Glomerular endothelial cell (primary cell): Measurements from ENCODE around the gene TBC1D3I. TPM values are rescaled to one million over a fixed set of nuclear protein-coding genes. Genes with fewer than 3 reads are reported as not detected.
"Not testable (repeated sequence)": the region's sequence is repeated elsewhere in the genome, so short reads cannot be mapped to it uniquely, and the experiment has no call there.

Experiments used
- DNase-seq: peaks from one replicate; pipeline ENCODE4 v3.0.0-alpha.2; 2011; ENCODE audit warnings: low read depth, low spot score; ENCODE audit errors: extremely low read depth
- total RNA-seq: library from RNA; depleted of rRNA; stranded (reverse); fragments of >200 nt; gene quantifications from 2 replicates; pipeline ENCODE4 v1.2.3, GENCODE V29; 2015

The TBC1D3I gene
- total RNA-seq = 1.5 and 1.6 TPM in 2 replicates

- DNase-seq = not testable (repeated sequence)
These were observed at the start of gene TBC1D3I for GRCh38 chr17:36264470-36264869. Gene TBC1D3I (minus strand): TSS chr17:36264570. CDS start chr17:36262985, 1,585 bp downstream.

GRCh38 chr17:36295161-36295560 lies 30.8 kb upstream of the TBC1D3I start:
- DNase-seq = not testable (repeated sequence)

- DNase-seq = not testable (repeated sequence)
These were observed 25.7 kb upstream of the TBC1D3I start for GRCh38 chr17:36289965-36290612.

GRCh38 chr17:36284219-36284618 lies 19.8 kb upstream of the TBC1D3I start:
- DNase-seq = not testable (repeated sequence)

GRCh38 chr17:36283256-36283655 lies 18.9 kb upstream of the TBC1D3I start:
- DNase-seq = not testable (repeated sequence)

- DNase-seq = not testable (repeated sequence)
These were observed 22.3 kb downstream of the TBC1D3I start for GRCh38 chr17:36242046-36242445.

GRCh38 chr17:36229644-36230043 lies 34.7 kb downstream of the TBC1D3I start:
- DNase-seq = not testable (repeated sequence)

GRCh38 chr17:36222967-36223366 lies 41.4 kb downstream of the TBC1D3I start:
- DNase-seq = not testable (repeated sequence)

- DNase-seq = not testable (repeated sequence)
These were observed 42.7 kb downstream of the TBC1D3I start for GRCh38 chr17:36221581-36222100.

GRCh38 chr17:36220737-36221580 lies 43.4 kb downstream of the TBC1D3I start:
- DNase-seq = not testable (repeated sequence)

- not testable (repeated sequence) for DNase-seq
These were observed 44.8 kb downstream of the TBC1D3I start for GRCh38 chr17:36219556-36219955.

GRCh38 chr17:36215406-36216308 lies 48.7 kb downstream of the TBC1D3I start:
- not testable (repeated sequence) for DNase-seq

- no peak for DNase-seq
These were observed 49.5 kb downstream of the TBC1D3I start for GRCh38 chr17:36214918-36215317.

- DNase-seq = no peak
These were observed 50.7 kb downstream of the TBC1D3I start for GRCh38 chr17:36213695-36214094.

GRCh38 chr17:36212966-36213365 lies 51.4 kb downstream of the TBC1D3I start:
- no peak for DNase-seq

GRCh38 chr17:36212272-36212605 lies 52.1 kb downstream of the TBC1D3I start:
- DNase-seq = no peak

GRCh38 chr17:36211484-36212271 lies 52.7 kb downstream of the TBC1D3I start:
- not testable (repeated sequence) for DNase-seq

GRCh38 chr17:36210439-36211211 lies 53.7 kb downstream of the TBC1D3I start, which contains the start of gene CCL4L2:
Gene CCL4L2 (plus strand): TSS chr17:36211063.
- DNase-seq = not testable (repeated sequence)

GRCh38 chr17:36209575-36209974 lies 54.8 kb downstream of the TBC1D3I start:
- DNase-seq = no peak
